Measurements from ENCODE around the gene ZNF93.
"Not testable (repeated sequence)": the region's sequence is repeated elsewhere in the genome, so short reads cannot be mapped to it uniquely, and the experiment has no call there.

The ZNF93 gene

DNA sequence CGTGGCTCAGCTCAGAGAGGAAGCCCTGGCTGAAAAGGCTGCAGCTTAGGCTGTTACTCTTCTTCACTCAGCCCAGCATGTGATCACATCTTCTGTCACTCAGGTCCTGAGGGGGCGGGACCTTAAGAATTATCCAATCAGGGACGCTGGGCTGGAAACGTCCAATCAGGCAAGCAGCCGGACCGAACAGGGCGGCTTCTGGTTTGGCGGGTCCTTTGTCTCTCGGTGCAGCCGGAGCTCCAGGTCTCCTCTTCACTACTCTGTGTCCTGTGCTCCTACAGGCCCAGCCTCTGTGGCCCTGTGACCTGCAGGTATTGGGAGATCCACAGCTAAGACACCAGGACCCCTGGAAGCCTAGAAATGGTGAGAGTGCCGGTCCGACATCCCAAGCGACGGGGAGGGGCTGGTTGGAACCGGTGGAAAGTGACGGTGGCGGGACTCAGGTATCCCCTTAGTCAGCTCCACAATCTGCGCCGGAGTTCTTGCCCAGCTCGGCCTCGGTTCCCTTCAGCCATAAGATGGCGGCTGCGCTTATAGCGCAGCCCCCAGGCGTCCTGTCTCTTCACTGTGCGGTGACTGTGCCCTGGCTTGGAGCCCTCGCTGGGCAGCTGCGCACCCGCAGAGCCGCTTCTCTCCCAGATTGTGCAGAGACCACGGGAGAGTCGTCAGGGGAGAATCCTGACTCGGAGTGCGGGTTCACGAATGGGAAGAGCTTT, at the start of gene ZNF93:
Gene ZNF93, plus strand, starts transcription at position 218 of the 716 bp plus-strand sequence. Its CDS starts 143 bp downstream, at position 361.
- DNase-seq: peak; percentile 90

DNA sequence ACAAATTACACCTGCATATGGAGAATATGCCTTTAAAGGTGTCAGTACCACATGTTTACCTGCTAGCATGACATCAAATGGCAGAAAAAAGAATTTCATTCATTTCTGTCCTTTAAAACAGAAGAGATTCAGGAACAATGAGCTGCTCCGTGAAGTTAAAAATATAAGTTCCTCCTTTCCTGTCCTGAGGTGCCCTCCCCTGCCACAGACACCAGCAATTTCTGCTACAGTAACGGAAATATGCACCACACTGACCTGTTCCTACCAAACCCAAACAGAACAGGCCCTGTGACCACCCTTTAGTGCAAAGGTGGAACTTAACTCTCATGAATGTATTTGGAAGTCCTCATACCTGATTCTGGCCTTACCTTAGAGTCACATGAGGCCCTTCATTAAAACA, 49.0 kb upstream of the ZNF93 start:
- DNase-seq: not testable (repeated sequence)

DNA sequence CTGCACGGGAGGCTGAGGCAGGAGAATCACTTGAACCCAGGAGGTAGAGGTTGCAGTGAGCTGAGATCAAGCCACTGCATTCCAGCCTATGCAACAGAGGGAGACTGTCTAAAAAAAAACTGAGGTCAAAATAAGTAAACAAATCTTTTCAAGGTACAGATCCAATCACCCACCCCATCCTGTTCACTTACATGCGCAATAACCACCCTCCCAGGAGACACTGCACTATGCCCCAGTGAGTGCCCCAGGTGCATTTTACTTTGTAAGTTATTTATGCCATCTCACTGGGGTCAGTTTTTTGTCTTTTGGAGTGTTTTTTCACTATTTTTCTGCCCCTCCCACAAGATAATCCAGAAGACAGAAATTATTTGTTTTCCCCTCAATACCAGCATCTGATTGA, 42.0 kb upstream of the ZNF93 start:
- no peak for DNase-seq

DNA sequence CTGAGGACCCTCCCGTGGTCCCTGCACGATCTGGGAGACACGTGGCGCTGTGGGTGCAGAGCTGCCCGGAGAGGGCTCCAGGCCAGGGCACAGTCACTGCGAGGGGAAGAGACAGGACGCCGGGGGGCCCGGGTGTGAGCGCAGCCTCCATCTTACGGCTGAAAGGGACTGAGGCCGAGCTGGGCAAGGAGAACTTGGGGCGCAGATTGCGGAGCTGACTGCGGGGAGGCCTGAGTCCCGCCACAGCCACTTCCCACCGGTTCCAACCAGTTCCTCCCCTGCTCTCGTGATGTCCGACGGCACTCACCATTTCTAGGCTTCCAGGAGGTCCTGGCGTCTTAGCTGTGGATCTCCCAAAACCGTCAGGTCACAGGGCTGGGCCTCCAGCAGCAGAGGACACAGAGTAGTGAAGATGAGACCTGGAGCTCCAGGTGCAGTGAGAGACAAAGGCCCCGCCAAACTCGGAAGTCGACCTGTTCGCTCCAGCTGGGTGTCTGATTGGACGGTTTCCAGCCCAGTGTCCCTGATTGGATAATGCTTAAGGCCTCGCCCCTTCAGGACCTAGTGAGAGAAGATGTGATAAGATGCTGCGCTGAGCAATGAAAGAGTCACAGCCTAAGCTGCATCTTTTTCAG, 39.9 kb upstream of the ZNF93 start:
- no peak for DNase-seq

DNA sequence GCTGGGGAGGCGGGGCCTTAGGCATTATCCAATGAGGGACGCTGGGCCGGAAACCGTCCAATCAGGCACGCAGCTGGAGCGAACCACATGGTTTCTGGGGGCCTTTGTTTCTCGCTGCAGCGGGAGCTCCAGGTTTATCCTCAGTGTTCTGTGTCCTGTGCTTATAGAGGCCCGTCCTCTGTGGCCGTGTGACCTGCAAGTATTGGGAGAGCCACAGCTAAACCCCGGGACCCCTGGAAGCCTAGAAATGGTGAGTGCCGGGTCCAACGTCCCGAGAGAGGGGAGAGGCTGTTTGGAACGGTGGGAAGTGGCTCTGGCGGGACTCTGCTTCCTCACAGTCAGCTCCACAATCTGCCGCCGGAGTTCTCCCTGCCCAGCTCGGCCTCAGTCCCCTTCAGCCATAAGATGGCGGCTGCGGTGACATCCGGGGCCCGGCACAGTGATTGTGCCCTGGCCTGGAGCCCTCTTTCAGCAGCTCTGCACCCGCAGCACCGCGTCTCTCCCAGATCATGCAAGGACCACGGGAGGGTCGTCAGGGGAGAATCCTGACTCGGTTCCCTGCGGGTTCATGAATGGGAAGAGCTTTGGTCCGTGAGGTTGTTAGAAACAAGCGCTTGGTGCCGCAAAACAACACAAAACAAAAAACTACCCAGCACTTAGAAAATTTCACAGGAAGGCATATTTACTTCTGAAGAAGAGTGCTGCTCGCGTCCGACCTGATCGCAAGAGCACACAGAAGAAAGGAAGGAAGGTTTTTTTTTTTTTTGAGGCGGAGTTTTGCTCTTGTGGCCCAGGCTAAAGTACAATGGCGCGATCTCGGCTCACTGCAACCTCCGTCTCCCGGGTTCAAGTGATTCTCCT, 34.8 kb upstream of the ZNF93 start, which contains the start of gene ZNF253:
Gene ZNF253, plus strand, starts transcription at position 133 of the 861 bp plus-strand sequence. Its CDS starts 115 bp downstream, at position 248.
- peak; percentile 94 for DNase-seq

DNA sequence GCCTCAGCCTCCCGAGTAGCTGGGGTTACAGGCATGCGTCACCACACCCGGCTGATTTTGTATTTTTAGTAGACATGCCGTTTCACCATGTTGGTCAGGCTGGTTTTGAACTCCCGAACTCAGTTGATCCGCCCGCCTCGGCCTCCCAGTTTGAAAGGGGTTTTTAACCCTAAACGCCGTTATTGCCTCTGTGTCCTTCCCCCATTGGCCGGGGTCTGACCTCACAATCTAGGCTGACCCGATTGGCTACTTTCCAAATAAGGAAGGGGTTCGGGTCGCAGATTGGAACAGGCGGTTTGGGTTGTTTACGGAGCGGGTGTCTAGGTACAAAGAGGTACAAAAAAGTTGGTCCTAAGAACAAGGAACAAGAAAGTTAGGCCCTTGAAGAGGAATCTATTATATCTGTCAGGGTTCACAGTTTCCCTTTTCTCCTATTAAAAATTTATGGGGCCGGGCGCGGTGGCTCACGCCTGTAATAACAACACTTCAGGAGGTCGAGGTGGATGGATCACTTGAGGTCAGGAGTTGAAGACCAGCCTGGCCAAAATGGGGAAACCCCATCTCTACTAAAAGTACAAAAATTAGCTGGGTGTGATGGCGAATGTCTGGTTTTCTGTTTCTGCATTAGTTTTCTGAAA, 34.0 kb upstream of the ZNF93 start:
- no peak for DNase-seq

DNA sequence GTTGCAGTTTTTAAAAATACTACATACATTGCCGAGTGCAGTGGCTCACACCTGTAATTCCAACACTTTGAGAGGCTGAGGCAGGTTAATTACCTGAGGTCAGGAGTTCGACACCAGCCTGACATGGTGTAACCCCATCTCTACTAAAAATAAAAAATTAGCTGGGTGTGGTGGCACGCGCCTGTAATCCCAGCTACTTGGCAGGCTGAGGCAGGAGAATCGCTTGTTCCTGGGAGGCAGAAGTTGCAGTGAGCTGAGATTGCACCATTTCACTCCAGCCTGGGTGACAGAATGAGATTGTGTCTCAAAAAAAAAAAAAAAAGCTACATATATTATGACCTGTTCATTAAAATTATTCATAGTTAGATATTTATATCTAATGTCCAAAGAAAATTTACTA, 30.7 kb upstream of the ZNF93 start:
- not testable (repeated sequence) for DNase-seq

DNA sequence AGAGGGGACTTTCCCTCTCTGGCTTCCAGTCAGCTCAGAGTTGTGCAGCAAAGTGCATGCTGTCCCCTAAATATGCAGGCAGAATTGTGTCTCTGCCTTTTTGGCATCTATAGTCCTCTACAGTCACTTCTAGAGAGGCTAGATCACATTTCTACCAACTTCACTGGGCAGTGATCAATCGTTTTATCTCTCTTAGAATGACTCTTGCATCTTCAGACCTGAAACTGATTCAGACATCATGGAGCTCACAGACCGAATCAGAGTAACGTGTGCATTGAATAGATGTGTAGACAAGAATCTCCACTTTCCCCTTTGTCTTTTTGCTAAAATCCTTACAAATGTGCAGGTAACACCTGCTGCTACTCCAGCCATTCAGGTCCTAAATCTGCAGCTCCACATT, 28.8 kb upstream of the ZNF93 start:
- DNase-seq: no peak

DNA sequence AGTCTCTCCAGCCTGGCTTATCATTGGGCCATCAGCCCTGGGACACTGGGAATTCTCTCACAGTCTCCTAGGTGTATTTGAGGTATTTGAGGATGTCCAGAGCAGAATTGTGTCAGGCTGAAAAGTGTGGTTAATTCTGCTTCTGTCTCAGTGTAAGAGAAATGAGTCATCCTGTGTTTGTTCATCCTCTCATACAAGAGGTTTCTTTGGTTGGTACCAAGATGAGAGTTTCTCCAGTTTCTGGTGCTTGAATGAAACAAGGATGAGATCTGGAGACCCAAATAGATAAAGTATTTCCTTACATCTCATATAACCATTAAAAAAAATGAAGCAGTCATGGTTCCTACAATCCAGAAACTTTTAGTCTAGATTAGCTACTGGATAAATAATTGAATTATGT, 27.4 kb upstream of the ZNF93 start:
- no peak for DNase-seq

DNA sequence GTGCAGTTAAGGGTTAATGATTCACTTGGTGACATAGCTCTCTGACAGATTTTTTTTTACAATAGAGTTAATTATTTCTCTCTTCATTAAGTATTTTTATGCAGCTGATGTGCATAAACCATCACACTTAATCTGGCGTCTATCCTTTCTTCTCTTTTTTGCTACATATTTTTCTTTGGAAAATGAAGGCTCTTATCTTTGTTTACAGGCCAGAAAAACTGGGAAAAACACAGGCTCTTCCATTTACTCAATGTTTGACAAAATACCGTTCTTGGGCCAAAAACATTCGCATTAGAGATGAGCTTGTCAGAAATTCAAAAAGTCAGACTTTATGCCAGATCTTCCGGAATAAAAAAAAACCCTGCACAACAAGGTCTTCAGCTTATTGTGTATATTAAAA, 23.0 kb upstream of the ZNF93 start:
- DNase-seq: no peak

DNA sequence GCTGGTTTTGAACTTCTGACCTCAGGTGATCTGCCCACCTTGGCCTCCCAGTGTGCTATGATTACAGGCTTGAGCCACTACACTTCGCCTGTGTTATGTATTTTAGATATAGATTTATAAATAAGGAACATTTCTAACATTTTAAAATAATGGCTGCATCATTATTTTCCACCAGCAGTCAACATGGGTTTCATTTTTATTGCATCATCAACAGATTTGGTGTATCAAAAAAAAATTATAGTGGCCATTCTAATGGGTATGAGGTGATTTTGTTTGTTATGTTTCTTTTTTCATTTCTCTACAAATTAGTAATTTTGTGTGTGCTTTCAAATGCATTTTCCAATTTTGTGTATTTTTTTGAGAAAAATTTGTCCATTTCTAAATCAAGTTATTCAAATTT, 16.2 kb upstream of the ZNF93 start:
- DNase-seq: no peak

DNA sequence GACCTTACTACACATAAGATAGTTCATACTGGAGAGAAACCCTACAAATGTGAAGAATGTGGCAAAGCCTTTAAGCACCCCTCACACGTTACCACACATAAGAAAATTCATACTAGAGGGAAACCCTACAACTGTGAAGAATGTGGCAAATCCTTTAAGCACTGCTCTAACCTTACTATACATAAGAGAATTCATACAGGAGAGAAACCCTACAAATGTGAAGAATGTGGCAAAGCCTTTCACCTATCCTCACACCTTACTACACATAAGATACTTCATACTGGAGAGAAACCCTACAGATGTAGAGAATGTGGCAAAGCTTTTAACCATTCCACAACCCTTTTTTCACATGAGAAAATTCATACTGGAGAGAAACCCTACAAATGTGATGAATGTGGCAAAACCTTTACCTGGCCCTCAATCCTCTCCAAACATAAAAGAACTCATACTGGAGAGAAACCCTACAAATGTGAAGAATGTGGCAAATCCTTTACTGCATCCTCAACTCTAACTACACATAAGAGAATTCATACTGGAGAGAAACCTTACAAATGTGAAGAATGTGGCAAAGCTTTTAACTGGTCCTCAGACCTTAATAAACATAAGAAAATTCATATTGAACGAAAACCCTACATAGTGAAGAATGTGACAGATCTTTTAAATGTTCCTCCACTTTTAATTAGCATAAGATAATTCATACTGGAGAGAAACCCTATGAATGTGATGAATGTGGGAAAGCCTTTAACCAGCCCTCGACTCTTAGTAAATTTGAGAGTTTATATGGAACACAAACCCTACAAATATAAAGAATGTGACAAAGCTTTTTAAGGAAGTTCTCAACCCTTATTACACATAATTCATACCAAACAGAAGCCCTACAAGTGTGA, 8.4 kb upstream of the ZNF93 start:
- not testable (repeated sequence) for DNase-seq

DNA sequence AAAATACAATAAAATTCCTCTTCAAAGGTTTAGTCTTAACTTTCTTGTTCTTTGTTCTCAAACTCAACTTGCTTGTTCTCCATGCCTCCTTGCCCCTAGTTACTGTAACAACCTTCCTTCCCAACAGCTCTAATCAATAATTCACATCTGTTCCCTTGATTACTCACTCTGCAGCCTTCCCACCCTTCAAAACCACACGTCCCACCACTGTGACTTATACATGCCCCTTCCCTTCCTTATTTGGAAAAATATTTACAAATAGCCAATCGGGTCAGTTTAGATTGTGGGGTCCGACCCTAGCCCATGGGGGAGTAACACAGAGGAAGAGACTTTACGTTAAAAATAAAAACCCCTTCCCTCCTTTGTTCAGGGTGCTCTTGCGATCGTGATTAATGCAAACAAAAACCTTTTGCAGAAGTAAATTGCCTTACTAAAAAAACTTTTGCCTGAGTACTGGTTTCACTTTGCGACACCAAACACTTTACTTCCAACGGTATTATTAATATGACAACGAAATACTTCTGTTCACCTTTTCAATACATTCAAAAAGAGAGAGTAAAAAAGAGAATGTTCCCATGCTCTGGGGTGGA, 512 bp upstream of the ZNF93 start:
- DNase-seq: peak; percentile 38

DNA sequence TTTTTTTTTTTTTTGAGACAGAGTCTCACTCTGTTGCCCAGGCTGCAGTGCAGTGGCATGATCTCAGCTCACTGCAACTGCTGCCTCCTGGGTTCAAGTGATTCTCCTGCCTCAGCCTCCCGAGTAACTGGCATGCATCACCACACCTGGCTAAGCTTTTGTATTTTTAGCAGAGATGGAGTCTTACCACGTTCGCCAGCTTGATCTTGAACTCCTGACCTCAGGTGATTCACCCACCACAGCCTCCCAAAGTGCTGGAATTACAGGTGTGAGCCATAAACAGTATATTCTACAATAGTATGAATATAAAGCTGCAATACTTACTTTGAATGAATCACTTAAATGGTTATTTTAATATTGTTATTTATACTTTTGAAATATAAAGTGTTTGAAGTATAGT, 6.8 kb downstream of the ZNF93 start:
- DNase-seq: not testable (repeated sequence)

DNA sequence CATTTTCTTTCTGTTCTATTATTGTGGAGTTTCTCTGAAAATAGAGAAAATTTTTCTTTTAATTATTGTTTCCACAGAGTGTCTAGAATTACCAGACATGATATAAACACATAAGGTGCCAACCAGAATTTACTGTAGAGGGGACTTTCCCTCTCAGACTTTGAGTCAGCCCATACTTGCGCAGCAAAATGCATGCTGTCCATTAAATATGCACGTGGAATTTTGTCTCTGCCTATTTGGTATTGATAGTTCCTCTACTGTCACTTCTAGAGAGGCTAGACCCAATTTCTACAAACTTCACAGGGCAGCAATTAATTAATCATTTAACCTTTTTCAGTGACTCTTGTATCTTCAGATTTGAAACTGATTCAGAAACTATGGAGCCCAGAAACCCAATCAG, 8.9 kb downstream of the ZNF93 start:
- no peak for DNase-seq

DNA sequence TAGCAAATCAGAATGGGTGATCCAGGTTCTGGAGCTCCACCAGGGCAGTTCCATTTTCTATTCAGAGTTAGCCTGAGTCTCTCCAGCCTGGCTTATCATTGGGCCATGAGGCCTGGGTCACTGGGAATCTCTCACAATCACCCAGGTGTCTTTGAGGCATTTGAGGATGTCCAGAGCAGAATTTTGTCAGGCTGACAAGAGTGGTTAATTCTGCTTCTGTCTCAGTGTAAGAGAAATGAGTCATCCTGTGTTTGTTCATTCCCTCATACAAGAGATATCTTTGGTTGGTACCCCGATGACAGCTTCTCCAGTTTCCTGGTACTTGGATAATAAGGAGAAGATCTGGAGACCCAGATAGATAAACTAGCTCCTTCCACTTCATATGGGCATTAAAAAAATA, 10.4 kb downstream of the ZNF93 start:
- DNase-seq: no peak

DNA sequence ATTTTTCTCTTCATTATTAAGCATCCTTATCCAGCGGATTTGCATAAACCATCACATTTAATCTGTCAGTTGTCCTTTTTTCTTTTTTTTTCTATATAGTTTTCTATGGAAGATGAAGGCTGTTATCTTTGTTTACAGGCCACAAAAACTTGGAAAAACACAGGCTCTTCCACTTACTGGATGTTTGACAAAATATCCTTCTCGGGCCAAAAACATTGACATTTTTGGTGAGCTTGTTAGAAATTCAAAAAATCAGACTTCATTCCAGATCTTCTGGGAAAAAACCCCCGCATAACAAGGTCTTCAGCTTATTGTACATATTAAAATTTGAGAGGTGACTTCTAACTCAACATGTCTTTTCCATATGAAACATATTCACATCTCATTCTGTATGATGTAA, 13.8 kb downstream of the ZNF93 start:
- DNase-seq: no peak

DNA sequence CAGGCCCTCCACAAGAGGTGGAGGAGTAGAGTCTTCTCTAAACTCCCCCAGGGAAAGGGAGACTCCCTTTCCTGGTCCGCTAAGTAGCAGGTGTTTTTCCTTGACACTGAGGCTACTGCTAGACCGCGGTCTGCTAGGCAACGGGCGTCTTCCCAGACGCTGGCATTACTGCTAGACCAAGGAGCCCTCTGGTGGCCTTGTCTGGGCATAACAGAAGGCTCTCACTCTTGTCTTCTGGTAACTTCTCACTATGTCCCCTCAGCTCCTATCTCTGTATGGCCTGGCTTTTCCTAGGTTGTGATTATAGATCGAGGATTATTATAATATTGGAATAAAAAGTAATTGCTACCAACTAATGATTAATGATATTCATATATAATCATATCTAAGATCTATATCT, 29.7 kb downstream of the ZNF93 start:
- not testable (repeated sequence) for DNase-seq

DNA sequence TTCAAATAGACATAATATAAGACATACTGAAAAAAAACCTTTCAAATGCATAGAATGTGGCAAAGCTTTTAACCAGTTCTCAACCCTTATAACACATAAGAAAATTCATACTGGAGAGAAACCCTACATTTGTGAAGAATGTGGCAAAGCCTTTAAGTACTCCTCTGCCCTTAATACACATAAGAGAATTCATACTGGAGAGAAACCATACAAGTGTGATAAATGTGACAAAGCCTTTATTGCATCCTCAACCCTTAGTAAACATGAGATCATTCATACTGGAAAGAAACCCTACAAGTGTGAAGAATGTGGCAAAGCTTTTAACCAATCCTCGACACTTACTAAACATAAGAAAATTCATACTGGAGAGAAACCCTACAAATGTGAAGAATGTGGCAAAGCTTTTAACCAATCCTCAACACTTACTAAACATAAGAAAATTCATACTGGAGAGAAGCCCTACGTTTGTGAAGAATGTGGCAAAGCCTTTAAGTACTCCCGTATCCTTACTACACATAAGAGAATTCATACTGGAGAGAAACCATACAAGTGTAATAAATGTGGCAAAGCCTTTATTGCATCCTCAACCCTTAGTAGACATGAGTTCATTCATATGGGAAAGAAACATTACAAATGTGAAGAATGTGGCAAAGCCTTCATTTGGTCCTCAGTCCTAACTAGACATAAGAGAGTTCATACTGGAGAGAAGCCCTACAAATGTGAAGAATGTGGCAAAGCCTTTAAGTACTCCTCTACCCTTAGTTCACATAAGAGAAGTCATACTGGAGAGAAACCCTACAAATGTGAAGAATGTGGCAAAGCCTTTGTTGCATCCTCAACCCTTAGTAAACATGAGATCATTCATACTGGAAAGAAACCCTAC, 32.9 kb downstream of the ZNF93 start:
- DNase-seq: not testable (repeated sequence)

DNA sequence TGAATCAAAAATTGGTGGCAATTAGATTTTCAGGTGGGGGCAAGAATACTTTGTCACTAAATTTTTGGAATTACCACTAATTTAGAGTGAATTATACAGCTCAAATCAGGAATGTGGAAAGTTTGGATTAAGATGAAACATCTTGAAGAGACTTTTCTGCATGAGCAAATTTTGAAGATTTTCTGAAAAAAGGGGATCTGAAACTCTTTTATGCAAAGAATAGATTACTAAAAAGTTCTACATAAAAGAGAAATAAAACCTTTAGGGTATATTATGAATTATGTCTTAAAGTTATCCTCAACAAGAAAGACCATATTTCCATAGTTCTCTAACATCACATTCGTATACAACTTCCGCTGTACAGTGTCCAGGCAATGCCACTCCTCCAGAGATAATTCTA, 36.7 kb downstream of the ZNF93 start:
- DNase-seq: no peak

DNA sequence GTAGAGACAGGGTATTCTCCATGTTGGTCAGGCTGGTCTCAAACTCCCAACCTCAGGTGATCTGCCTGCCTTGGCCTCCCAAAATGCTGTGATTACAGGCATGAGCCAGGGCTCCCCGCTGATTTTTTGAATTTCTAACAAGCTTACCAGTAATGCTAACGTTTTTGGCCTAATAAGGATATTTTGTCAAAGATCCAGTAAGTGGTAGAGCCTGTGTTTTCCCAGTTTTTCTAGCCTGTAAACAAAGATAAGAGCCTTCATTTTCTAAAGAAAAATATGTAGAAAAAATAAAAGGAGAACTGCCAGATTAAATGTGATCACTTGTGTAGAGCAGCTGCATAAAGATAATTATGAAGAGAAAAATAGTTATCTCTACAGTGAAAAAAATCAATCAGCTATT, 37.7 kb downstream of the ZNF93 start:
- DNase-seq: no peak
